HG03064 (cell line): Measurements from ENCODE around the gene CHID1.

Source experiments
- ATAC-seq: cut with Tn5 transposase; IDR thresholded peaks from one replicate; pipeline ENCODE4 v1.9.1; 2021; ENCODE audit warnings: low read depth; ENCODE audit not compliant: unreplicated experiment

CHID1 gene

GRCh38 chr11:933142-933851, 22.7 kb upstream of the CHID1 start:
- no peak for ATAC-seq

DNA sequence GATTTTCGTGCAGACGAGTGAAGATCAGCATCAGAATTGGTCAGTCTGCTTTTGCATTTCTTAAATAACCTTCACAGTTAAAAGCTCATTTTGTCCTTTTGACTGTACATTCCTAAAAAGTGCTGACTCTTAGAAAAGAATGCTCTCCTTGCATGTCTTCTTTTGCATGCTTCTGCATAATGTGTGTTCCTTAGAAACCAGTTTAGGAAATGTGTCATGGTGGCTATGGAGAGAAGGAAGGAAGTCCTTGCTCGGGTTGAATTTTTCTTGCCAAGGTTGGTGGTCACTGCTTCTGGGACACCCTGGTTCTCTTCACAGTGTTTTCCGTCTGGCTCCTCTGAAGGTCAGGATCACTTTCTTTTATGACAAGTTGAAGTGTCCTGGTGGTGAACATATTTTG, 21.8 kb upstream of the CHID1 start:
- no peak for ATAC-seq

DNA sequence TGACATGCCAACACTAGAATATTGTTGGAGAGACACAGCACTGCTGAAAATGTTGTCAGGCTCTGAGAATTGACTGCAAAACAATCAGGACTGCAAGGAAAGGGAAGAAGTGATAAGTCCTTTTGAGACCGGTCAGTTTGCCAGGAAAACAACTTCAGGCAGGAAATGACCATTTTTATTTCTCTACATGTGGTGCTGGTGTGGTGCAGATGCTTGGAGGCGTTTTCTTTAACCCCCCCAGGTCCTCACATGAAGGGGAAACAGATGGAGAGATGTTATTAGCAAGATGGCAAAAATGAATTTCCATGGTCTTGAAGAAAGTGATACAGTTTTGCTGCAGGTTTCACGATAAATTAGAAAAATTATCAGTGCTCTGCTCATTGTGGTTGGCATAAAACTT, 20.8 kb upstream of the CHID1 start:
- no peak for ATAC-seq

DNA sequence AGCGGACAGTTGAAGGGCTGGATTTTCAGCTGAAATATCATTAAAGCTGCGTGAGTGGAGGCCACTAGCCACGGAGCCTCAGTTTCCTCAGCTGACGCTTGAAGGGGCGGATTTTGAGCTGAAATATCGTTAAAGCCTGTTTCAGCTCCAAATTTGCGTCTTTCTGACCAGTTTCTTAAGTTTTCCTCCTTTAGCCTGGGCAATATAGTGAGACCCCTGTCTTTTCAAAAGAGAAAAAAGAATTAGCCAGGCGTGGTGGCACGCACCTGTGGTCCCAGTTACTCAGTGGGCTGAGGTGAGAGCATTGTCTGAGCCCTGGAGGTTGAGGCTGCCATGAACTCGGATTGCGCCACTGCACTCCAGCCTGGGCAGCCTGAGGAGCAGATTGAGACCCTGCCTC, 18.8 kb upstream of the CHID1 start:
- no peak for ATAC-seq

DNA sequence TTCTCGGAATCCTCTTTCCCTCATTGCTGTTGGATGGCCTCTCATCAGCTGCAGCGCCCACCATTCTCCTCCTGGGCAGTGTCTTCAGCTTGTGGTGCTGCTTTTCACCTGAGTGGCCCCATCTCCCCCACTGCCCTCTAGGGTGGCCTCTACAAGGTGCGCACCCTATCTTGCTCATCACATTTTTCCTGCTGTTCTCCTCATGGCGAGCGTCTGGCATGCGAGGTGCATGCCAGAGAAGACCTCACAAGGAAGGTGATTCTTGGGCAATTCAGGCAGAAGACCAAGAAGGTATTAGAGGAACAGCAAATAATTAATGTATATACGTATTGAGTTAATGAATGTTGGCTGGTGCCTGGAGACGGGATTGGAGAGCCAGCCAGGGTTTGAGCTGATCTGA, 18.2 kb upstream of the CHID1 start:
- ATAC-seq, result no peak

DNA sequence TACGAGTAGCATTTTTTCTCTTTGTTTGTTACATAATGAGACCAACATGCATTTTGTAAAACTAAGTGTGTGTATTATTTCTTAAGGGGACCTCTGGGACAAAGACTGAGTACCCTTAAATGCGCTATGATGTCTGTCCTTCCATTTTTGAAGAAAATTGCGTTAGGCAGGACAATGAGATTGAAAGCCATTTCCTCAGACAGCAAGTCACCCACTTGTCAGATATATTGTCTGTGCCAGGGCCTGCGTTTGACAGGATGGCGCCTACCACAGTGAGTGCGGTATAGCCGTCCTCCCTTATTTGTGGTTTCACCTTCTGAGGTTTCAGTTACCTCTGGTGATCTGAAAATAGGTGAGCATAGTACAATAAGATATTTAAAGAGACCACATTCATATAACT, 17.3 kb upstream of the CHID1 start:
- no peak for ATAC-seq

DNA sequence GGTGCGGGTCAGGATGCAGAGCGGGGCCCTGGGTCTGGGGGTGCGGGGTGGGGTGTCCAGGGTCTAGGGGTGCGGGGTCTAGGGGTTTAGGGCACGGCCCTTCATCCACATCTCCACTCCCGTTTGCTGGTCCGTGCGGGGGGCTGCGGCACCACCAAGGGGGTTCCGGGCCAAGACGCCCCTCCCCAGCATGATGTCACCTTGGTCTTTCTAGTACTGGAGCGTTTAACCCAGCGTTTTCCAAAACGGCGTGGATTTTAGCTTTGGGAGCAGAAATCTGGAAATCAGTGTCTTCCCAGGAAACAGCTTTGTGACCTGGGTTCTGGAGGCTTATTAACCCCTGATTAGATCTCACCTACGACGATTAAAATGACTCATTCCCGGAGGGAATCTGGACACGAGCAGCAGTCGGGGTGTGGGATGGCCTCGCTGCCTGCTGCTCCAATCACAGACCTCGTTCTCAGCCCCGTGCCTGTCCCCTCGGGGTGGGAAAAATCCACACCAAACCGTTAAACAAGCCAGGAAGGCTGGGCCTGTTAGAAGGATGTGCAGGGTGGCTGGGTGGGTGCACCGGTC, 15.8 kb upstream of the CHID1 start:
- no peak for ATAC-seq

GRCh38 chr11:925496-926301, 15.1 kb upstream of the CHID1 start, which contains the start of gene AP2A2:
Gene AP2A2, plus strand, starts transcription at chr11:925870. Its CDS starts 152 bp downstream, at chr11:926022.
- peak; percentile 57 for ATAC-seq

GRCh38 chr11:925158-925495, 14.5 kb upstream of the CHID1 start:
- ATAC-seq, result no peak

- no peak for ATAC-seq
These were observed 14.0 kb upstream of the CHID1 start for GRCh38 chr11:924406-925157.

DNA sequence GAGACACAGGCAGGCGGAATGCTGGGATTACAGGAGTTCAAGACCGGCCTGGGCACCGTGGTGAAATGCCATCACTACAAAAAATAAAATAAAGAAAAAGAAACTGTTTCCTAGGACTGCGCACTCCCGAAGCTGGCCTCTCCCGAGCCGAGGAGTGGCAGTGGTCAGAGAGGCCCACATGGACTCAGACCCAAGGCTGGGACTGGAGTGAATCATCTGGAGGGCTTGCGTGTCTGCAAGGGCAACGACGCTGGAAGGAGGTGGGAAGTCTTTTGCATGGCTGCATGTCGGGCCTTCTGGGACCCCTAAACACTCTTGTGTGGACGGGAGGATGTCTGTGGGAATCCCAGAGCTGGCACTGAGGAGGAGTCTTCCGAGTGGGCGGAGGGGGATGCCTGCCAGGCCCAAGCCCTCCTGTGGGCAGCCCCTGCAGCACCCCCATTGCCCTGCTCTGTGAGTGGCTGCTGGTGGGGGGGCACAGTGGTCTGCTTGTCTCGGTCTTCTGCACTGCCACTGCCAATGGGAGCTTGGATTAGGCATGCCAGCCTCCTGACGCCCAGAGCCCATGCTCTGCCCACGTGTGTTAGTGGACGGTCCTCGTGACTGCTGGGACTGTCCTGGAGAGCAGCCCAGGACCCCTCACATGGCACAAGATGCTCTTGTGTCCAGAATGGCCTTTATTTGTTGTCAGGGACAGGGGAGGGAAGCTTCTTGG, 13.2 kb upstream of the CHID1 start:
- no peak for ATAC-seq

GRCh38 chr11:921921-922678, 11.5 kb upstream of the CHID1 start:
- ATAC-seq, result no peak

- ATAC-seq, result no peak
These were observed 6.8 kb upstream of the CHID1 start for GRCh38 chr11:917426-917825.

DNA sequence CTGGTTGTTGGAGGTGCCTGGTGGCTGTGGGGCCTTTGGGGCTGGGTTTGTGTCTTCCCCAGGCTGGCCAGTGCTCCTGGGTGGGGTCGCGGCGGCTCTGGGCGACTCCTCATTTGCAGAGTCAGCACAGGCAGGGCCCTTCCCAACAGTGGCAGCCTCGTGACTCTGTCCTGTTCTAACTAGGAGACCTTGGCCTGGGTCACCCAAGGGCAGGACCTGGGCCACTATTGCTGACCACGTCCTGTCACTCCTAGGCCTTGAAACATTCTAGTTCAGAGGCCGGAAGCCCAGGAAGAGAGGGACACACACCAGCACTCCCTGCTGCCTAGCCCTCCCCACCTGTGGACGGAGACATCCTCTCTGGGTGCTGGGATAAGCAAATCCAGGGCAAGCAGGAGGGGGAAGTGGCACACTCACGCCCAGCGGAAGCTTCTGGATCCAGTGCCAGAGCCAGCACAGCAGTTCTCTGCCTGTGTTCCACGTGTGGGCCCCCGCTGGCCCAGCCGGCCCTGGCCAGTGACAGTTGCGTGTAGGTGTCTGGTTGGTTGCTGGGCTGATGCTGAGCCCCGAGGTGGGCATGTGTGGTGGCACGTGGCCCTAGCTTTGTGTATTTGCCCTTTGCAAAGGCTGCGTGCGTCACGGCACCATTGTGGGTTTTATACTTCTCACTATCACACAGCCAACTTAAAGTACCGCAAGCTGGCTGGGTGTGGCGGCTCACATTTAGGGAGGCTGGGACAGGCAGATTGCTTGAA, 4.3 kb upstream of the CHID1 start:
- no peak for ATAC-seq

GRCh38 chr11:914204-914603, 3.6 kb upstream of the CHID1 start:
- ATAC-seq, result no peak

DNA sequence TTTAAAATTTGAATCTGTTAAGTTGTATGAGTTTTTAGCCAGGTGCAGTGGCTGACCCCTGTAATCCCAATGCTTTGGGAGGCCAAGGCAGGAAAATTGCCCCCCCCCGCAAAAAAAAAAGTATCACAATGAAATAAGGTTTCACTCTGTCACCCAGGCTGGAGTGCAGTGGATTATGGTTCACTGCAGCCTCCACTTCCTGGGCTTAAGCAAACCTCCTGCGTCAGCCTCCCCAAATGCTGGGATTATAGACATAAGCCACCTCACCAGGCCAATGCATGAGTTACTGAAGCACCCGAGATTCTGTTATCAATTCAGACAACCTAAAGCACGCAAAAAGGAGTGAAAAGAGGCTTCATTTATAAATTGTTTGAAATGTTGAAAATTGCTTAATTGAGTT, 2.4 kb upstream of the CHID1 start:
- no peak for ATAC-seq

DNA sequence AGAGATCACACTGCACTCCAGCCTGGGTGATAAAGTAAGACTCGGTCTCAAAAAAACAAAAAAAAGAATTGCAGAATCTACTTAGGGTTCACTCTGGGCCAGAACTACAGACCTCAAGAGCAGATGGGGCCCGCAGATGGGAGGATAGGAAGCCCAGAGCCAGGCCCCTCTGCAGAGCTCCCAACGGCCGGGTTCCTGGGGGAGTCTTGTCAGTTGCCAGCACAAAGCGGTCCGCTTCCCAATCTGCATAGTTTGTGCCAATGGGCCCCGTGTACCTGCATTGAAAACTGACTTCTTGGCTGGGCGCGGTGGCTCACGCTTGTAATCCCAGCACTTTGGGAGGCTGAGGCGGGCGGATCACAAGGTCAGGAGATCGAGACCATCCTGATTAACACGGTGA, 1.7 kb upstream of the CHID1 start:
- no peak for ATAC-seq

- ATAC-seq, result no peak
These were observed 1.2 kb upstream of the CHID1 start for GRCh38 chr11:911890-912219.
